ENCODE results near the gene MKRN1. TPM values are rescaled to one million over a fixed set of nuclear protein-coding genes. Genes with fewer than 3 reads are reported as not detected.
"Not testable (repeated sequence)": the region's sequence is repeated elsewhere in the genome, so short reads cannot be mapped to it uniquely, and the experiment has no call there.

Gene MKRN1
- total RNA-seq, 1 experiment from 2014 or later, result 52.5 TPM

DNA sequence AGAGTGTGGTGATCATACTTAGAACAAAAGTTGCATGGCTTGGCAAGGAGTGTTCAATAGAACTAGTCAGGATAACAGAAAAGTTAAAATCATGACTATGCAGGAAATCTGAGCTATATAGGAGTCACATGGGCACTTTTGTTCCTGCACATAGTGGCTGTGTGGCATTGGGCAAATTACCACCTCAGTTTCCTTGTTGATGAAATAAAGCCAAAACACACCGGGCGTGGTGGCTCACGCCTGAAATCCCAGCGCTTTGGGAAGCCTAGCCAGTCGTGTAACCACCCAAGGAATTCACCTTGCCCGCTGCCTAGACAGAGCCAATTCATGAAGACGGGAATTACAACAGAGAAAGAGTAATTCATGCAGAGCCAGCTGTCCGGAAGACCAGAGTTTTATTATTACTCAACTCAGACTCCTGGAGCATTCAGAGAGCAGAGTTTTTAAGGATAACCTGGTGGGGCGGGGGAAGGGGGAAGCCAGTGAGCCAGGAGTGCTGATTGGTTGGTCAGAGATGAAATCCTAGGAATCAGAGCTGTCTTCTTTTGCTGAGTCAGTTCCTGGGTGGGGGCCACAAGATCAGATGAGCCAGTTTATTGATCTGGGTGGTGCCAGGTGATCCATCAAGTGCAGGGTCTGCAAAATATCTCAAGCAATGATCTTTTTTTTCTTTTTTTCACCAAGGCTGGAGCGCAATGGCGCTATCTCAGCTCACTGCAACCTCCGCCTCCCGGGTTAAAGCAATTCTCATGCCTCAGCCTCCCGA, 6.4 kb upstream of the MKRN1 start:
- no peak for DNase-seq (ENCODE audit: low spot score)

DNA sequence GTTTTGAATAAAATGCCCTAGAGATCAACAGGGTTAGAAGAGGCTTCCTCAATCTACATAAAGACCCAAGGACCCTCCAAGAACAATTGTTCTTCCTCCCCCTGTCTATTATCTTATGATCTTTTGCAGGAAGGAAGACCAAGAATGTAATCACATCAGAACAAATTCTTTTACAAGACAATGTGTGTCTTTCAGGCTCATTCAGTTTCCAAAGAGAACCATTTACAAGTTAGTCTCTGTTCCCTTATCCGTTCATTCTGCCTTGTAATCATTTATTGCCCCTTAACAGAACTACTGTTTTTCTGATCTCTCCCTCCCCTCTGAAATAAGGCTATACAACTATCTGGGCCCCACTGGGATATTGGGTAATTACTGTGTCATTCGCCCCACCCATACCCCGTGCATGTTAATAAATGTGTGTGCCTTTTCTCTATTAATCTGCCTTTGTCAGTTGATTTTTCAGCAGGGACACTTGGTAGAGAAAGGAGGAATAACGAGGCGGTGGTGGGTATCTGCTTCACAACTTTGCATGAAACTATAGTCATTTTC, 5.7 kb upstream of the MKRN1 start:
- no peak for DNase-seq (ENCODE audit: low spot score)

DNA sequence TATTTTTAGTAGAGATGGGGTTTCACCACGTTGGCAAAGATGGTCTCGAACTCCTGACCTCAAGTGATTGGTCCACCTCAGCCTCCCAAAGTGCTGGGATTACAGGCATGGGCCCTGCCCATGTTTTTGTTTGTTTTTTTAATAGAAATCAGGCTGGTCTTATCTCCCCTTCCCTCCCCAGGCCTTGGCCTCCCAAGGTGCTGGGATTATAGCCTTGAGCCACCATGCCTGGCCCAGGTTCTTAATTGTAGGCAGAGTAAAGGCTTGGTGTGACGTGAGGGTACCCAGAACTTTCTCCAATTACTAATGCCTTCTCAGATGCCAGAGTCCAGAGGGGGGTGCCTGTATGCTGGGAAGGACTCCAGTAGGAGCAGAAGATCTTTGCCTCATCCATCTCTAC, 5.2 kb upstream of the MKRN1 start:
- no peak for DNase-seq (ENCODE audit: low spot score)

- no peak for DNase-seq (ENCODE audit: low spot score)
Measured at GRCh38 chr7:140479739-140480084, 407 bp upstream of the MKRN1 start.

DNA sequence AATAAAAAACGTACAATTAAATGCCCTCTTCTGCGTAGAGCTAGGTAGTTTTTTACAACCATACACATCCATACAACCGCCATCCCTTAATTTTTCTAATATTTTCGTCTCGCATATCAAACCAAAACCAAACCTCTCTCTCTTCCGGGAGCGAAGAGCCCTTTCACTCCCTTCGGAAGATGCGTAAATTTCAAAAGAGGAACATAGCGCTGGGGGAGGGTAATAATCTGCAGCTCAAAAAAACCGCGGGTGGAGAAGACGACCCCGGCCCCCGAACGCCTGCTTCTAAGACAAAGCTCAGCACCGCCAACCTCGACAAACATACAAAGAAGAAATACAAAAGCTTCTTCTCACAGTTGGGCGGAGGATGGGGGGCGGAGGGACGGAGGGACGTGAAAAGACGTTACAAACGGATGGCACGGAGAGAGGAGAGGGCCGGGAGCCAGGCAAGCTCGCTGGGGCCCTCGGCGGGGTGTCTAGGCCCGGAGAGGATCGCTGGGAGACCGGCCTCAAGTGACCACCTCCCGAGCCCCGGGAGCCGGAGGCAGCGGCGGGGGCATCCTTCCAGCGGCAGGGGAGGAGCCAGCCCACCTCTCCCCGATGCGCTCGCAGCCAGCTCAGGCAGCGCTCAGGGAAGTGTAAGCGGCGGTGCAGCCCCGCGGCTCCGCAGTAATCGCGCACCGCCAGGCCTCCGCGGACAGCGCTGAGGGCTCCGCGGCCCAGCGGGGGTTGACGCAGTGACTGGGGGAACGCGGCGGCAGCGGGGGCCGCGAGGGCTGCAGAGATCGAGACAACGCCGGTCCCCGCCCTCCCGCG, 851 bp downstream of the MKRN1 start:
- peak; percentile 58 for DNase-seq (ENCODE audit: low spot score)

- no peak for DNase-seq (ENCODE audit: low spot score)
Measured at GRCh38 chr7:140476698-140477261, 2.5 kb downstream of the MKRN1 start.

- DNase-seq (ENCODE audit: low spot score), result peak; percentile 79
Measured at GRCh38 chr7:140475747-140476333, 3.5 kb downstream of the MKRN1 start.

DNA sequence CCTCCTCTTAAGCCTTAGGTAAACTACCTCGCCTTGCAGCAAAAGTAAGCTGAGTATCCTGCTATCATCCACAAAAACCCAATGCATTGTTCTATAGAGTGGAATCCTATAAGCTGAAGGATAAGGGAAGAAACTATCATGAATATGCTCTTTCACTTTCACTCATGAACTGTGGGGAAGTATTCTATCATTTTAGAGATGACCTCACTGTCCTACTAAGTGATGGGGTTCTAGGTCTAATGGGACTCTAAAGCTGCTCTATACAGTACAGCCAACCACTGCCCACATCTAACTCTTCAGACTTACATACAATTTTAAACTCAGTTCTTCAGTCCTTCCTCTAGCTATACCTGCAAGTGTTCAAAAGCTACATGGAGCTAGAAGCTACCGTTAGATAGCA, 16.2 kb downstream of the MKRN1 start:
- no peak for DNase-seq (ENCODE audit: low spot score)

DNA sequence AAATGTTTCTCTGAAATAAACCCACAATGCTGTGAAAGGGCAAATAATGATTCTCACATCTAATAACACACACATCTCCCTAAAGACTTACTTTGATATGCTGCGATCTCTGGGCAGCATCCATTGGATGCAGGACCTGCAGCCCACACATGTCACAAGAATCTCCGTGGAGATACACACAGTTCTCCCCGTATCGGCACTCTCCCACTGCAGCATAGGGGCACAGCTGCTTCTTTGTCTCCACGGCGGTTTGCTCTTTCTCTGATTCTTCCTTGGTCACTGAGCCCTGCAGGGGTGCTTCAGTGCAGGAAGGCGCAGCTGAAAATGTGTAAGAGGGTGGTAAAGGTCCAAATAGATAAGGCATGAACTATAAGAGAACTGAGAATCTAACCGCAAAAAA, 20.4 kb downstream of the MKRN1 start:
- no peak for DNase-seq (ENCODE audit: low spot score)

DNA sequence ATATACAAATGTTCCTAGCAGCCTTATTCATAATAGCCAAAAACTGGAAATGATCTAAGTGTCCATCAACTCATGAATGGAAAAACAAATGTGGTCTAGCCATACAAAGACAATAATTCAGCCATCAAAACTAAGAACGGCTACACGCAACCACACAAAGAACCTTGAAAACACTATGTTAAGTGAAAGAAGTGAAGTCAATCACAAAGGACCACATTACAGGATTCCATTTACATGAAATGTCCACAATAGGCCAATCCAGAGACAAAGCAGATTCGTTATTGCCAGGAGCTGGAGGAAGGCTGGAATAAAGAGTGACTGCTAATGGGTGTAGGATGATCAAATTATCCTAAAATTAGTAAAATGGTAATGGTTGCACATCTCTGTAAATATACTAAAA, 21.1 kb downstream of the MKRN1 start:
- DNase-seq (ENCODE audit: low spot score), result no peak

DNA sequence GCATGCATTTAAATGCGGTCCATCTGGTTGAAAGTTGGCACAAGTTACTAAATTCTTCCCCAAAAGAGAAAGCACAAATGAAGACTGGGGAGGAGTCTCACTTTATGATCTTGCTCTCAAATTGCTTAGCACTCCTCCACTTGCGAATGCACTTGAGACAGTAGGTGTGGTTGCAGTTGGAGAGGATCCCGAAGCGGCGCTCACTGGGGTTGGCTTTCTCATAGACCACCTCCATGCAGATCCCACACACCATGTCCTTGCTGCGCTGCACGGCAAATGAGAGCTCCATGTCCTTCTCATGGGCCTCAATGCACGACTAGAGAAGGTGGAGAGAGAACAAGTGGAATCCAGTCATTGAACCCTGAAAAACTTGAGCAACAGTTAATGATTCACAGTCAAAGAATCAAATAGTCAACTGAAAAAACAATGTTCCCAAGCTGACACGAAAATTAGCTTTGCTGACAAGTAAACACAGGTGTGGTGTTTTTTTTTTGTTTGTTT, 22.7 kb downstream of the MKRN1 start:
- no peak for DNase-seq (ENCODE audit: low spot score)

- no peak for DNase-seq (ENCODE audit: low spot score)
Measured at GRCh38 chr7:140455743-140456142, 23.6 kb downstream of the MKRN1 start.

DNA sequence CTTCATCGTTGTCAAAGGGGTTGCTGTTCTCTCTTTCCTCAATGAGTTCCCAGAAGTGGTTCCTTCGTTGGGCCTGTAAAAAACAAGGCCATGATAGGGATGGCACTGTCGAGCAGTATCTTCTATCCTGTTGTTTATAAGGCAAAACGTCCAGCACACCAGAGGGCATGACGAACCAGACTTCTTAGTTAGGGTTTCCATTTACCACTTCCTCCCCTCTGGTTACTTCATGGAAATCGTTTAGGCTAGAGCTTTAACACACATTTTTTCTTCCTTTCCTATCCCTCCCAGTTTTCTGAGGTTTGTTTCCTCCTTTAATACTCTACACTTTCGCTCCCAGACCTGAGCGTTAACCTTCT, 24.7 kb downstream of the MKRN1 start:
- no peak for DNase-seq (ENCODE audit: low spot score)

- not testable (repeated sequence) for DNase-seq (ENCODE audit: low spot score)
Measured at GRCh38 chr7:140453785-140454656, 25.3 kb downstream of the MKRN1 start.

GRCh38 chr7:140453273-140453672, 26.0 kb downstream of the MKRN1 start:
- peak; percentile 32 for DNase-seq (ENCODE audit: low spot score)

GRCh38 chr7:140451716-140452115, 27.6 kb downstream of the MKRN1 start:
- no peak for DNase-seq (ENCODE audit: low spot score)

GRCh38 chr7:140448781-140449480, 30.4 kb downstream of the MKRN1 start:
- DNase-seq (ENCODE audit: low spot score), result no peak

GRCh38 chr7:140447841-140448240, 31.5 kb downstream of the MKRN1 start:
- no peak for DNase-seq (ENCODE audit: low spot score)

- no peak for DNase-seq (ENCODE audit: low spot score)
Measured at GRCh38 chr7:140446467-140446866, 32.8 kb downstream of the MKRN1 start.

DNA sequence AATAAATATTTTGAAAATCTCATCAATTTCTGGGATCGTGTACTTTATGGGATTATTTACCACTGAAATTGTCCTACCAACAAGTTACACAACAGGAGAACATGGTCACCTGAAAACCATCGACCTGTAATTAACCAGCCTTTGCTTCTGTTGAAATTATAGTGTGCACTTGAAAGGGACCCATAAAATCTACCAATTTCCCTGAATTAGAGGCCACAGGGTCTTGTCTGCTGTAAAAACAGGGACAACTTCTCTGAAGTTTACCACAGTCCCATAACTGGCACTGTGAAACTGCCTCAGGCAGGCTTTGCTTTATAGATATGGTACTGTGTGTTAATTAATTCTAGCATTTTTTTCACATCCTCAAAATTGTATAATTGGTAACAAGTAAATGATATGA, 37.8 kb downstream of the MKRN1 start:
- DNase-seq (ENCODE audit: low spot score), result no peak

Data from HT-29 (cell line).